H9 (cell line): ENCODE data around the gene WDR77. TPM values are rescaled to one million over a fixed set of nuclear protein-coding genes. Genes with fewer than 3 reads are reported as not detected.

Experiments
- DNase-seq: peaks from one replicate; pipeline ENCODE4 v3.0.0-alpha.2; 2017
- H2AFZ ChIP-seq: one replicate; pipeline ENCODE4 v1.6.1; 2013; ENCODE audit warnings: mild to moderate bottlenecking, low read length, control low read depth, moderate library complexity
- H2AK5ac ChIP-seq: 2 replicates; pipeline ENCODE4 v1.6.1; 2013; ENCODE audit warnings: low read length, control low read depth, mixed read lengths; ENCODE audit not compliant: insufficient read length
- H2BK120ac ChIP-seq: one replicate; pipeline ENCODE4 v1.6.1; 2013; ENCODE audit warnings: low read depth, mild to moderate bottlenecking, low read length, control low read depth, inconsistent platforms; ENCODE audit not compliant: poor library complexity, severe bottlenecking
- H2BK12ac ChIP-seq: 2 replicates; pipeline ENCODE4 v1.6.1; 2013; ENCODE audit warnings: low read length, control low read depth, mixed read lengths, low read depth; ENCODE audit not compliant: insufficient read length
- H2BK15ac ChIP-seq: 2 replicates; pipeline ENCODE4 v1.6.1; 2013; ENCODE audit warnings: low read depth, low read length, control low read depth
- H2BK20ac ChIP-seq: one replicate; pipeline ENCODE4 v1.6.1; 2013; ENCODE audit warnings: low read depth, mild to moderate bottlenecking, low read length, control low read depth, inconsistent platforms; ENCODE audit not compliant: poor library complexity, severe bottlenecking
- H2BK5ac ChIP-seq: 2 replicates; pipeline ENCODE4 v1.6.1; 2013; ENCODE audit warnings: low read length, control low read depth, mixed read lengths; ENCODE audit not compliant: insufficient read length
- H3K14ac ChIP-seq: 2 replicates; pipeline ENCODE4 v1.6.1; 2013; ENCODE audit warnings: low read length, control low read depth; ENCODE audit not compliant: insufficient read depth
- H3K18ac ChIP-seq: 2 replicates; pipeline ENCODE4 v1.6.1; 2013; ENCODE audit warnings: low read depth, mild to moderate bottlenecking, mixed read lengths, low read length, control low read depth; ENCODE audit not compliant: insufficient read length
- H3K23ac ChIP-seq: 2 replicates; pipeline ENCODE4 v1.6.1; 2013; ENCODE audit warnings: low read length, control low read depth, mixed read lengths, low read depth; ENCODE audit not compliant: insufficient read length
- H3K23me2 ChIP-seq: 2 replicates; pipeline ENCODE4 v1.6.1; 2013; ENCODE audit warnings: low read depth, mild to moderate bottlenecking, mixed read lengths, low read length, control low read depth; ENCODE audit not compliant: insufficient read length, poor library complexity, severe bottlenecking
- H3K27ac ChIP-seq: 2 replicates; pipeline ENCODE4 v1.5.1; 2013; ENCODE audit warnings: low read length, control low read depth, mixed read lengths, low read depth; ENCODE audit not compliant: insufficient read length
- H3K27me3 ChIP-seq: 2 replicates; pipeline ENCODE4 v1.6.1; 2013; ENCODE audit warnings: low read length, control low read depth, inconsistent platforms; ENCODE audit not compliant: insufficient read depth
- H3K4ac ChIP-seq: 2 replicates; pipeline ENCODE4 v1.6.1; 2013; ENCODE audit warnings: low read depth, mild to moderate bottlenecking, control low read depth, inconsistent platforms, low read length, moderate library complexity
- H3K4me1 ChIP-seq: 2 replicates; pipeline ENCODE4 v1.6.1; 2013; ENCODE audit warnings: low read length, control low read depth, inconsistent platforms; ENCODE audit not compliant: insufficient read depth
- H3K4me2 ChIP-seq: 2 replicates; pipeline ENCODE4 v1.6.1; 2013; ENCODE audit warnings: low read length, control low read depth, mixed read lengths; ENCODE audit not compliant: insufficient read length, insufficient read depth
- H3K56ac ChIP-seq: 2 replicates; pipeline ENCODE4 v1.6.1; 2013; ENCODE audit warnings: low read depth, mild to moderate bottlenecking, mixed read lengths, low read length, control low read depth; ENCODE audit not compliant: insufficient read length
- H3K79me1 ChIP-seq: 2 replicates; pipeline ENCODE4 v1.6.1; 2013; ENCODE audit warnings: low read depth, mild to moderate bottlenecking, moderate library complexity, low read length, control low read depth, inconsistent platforms; ENCODE audit not compliant: insufficient read depth, poor library complexity, severe bottlenecking
- H3K79me2 ChIP-seq: 2 replicates; pipeline ENCODE4 v1.6.1; 2013; ENCODE audit warnings: low read length, control low read depth, inconsistent platforms; ENCODE audit not compliant: insufficient read depth
- H3K9ac ChIP-seq: 2 replicates; pipeline ENCODE4 v1.6.1; 2013; ENCODE audit warnings: low read length, control low read depth, mixed read lengths; ENCODE audit not compliant: insufficient read length; ENCODE audit errors: extremely low read depth
- H3K9me3 ChIP-seq: one replicate; pipeline ENCODE4 v1.6.1; 2013; ENCODE audit warnings: low read depth, low read length, inconsistent platforms; ENCODE audit not compliant: control insufficient read depth
- H3T11ph ChIP-seq: one replicate; pipeline ENCODE4 v1.6.1; 2013; ENCODE audit warnings: mild to moderate bottlenecking, low read length, control low read depth, inconsistent platforms
- H4K20me1 ChIP-seq: one replicate; pipeline ENCODE4 v1.6.1; 2013; ENCODE audit not compliant: control insufficient read depth, insufficient read length, insufficient read depth
- H4K5ac ChIP-seq: 2 replicates; pipeline ENCODE4 v1.6.1; 2013; ENCODE audit warnings: low read depth, mild to moderate bottlenecking, mixed read lengths, low read length, control low read depth; ENCODE audit not compliant: insufficient read length
- H4K8ac ChIP-seq: replicated peaks from 2 replicates; pipeline ENCODE4 v1.6.1; 2013; ENCODE audit warnings: low read length, control low read depth, mixed read lengths, low read depth; ENCODE audit not compliant: insufficient read length
- H4K91ac ChIP-seq: 2 replicates; pipeline ENCODE4 v1.6.1; 2013; ENCODE audit warnings: low read depth, mild to moderate bottlenecking, moderate library complexity, mixed read lengths, low read length, control low read depth; ENCODE audit not compliant: insufficient read length
- H3K27ac Mint-ChIP-seq, 3 experiments: 2 replicates in 2 of 3; 3 replicates in 1 of 3; pipeline ENCODE4 v1.8.0; 2020 to 2021; ENCODE audit warnings: mixed read lengths in 3 of 3, mild to moderate bottlenecking in 1 of 3, moderate library complexity in 1 of 3
- H3K27me3 Mint-ChIP-seq: 2 replicates; pipeline ENCODE4 v1.8.0; 2021; ENCODE audit warnings: low read depth, mild to moderate bottlenecking, moderate library complexity, mixed read lengths
- H3K36me3 Mint-ChIP-seq, 3 experiments: 2 replicates in 2 of 3; 3 replicates in 1 of 3; pipeline ENCODE4 v1.8.0; 2020 to 2021; ENCODE audit warnings: low read depth in 3 of 3, mixed read lengths in 3 of 3; ENCODE audit not compliant: insufficient read depth in 1 of 3
- H3K4me1 Mint-ChIP-seq, 2 experiments: 2 replicates each; pipeline ENCODE4 v1.8.0; 2020; ENCODE audit warnings: mixed read lengths in 2 of 2
- H3K4me3 Mint-ChIP-seq, 2 experiments: 2 replicates in 1 of 2; 3 replicates in 1 of 2; pipeline ENCODE4 v1.8.0; 2020 to 2021; ENCODE audit warnings: mild to moderate bottlenecking in 2 of 2, mixed read lengths in 2 of 2, moderate library complexity in 1 of 2
- H3K9me3 Mint-ChIP-seq, 2 experiments: 2 replicates in 1 of 2; 3 replicates in 1 of 2; pipeline ENCODE4 v1.8.0; 2020; ENCODE audit warnings: mild to moderate bottlenecking in 2 of 2, mixed read lengths in 2 of 2, moderate library complexity in 1 of 2
- total RNA-seq: library from RNA; stranded (reverse); gene quantifications from 2 replicates; pipeline ENCODE4 v1.2.1, GENCODE V29; 2021
- TF ChIP-seq, protein P1 (sequence below): fragments of 200-600 bp; sonication (generic); conservative IDR thresholded peaks from 3 replicates; pipeline ENCODE4 v1.8.0; 2021; ENCODE audit warnings: antibody characterized with exemption, mild to moderate bottlenecking

WDR77 gene
- total RNA-seq, 1 experiment from 2014 or later: 70.9 TPM

GRCh38 chr1:111469539-111469938, 20.5 kb upstream of the WDR77 start:
- H4K20me1 ChIP-seq: no peaks in the 10 kb centered on the region
- no peaks in the 10 kb centered on the region for H3K4me1 Mint-ChIP-seq
- no peaks in the 10 kb centered on the region for H3K23me2 ChIP-seq
- no peak overlapping the region for H2AK5ac ChIP-seq
- H3K27me3 Mint-ChIP-seq: no peaks in the 10 kb centered on the region
- no peak overlapping the region for H3K27ac ChIP-seq
- H2BK120ac ChIP-seq: no peak overlapping the region
- no peak overlapping the region for H3K56ac ChIP-seq
- H3K79me2 ChIP-seq: no peaks in the 10 kb centered on the region
- no peak overlapping the region for H3T11ph ChIP-seq
- H3K79me1 ChIP-seq: no peaks in the 10 kb centered on the region
- H2AFZ ChIP-seq: no peak overlapping the region
- no peaks in the 10 kb centered on the region for H3K9me3 Mint-ChIP-seq
- H3K4me2 ChIP-seq: no peak overlapping the region
- no peaks in the 10 kb centered on the region; a peak in 1 of 7 replicates for H3K36me3 Mint-ChIP-seq
- no peak overlapping the region for H3K9ac ChIP-seq
- TF ChIP-seq, protein P1, sequence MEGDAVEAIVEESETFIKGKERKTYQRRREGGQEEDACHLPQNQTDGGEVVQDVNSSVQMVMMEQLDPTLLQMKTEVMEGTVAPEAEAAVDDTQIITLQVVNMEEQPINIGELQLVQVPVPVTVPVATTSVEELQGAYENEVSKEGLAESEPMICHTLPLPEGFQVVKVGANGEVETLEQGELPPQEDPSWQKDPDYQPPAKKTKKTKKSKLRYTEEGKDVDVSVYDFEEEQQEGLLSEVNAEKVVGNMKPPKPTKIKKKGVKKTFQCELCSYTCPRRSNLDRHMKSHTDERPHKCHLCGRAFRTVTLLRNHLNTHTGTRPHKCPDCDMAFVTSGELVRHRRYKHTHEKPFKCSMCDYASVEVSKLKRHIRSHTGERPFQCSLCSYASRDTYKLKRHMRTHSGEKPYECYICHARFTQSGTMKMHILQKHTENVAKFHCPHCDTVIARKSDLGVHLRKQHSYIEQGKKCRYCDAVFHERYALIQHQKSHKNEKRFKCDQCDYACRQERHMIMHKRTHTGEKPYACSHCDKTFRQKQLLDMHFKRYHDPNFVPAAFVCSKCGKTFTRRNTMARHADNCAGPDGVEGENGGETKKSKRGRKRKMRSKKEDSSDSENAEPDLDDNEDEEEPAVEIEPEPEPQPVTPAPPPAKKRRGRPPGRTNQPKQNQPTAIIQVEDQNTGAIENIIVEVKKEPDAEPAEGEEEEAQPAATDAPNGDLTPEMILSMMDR: no peak
- no peak overlapping the region for H3K4ac ChIP-seq
- no peak overlapping the region for H3K14ac ChIP-seq
- H2BK20ac ChIP-seq: no peak overlapping the region
- H3K27ac Mint-ChIP-seq: no peak overlapping the region
- H3K27me3 ChIP-seq: no peaks in the 10 kb centered on the region
- no peak overlapping the region for H4K5ac ChIP-seq
- no peaks in the 10 kb centered on the region for H3K9me3 ChIP-seq
- H3K23ac ChIP-seq: no peak overlapping the region
- no peak overlapping the region for H3K4me3 Mint-ChIP-seq
- H2BK5ac ChIP-seq: no peak overlapping the region
- H4K91ac ChIP-seq: no peak overlapping the region
- H2BK15ac ChIP-seq: no peak overlapping the region
- H3K18ac ChIP-seq: no peak overlapping the region
- no peak overlapping the region for H4K8ac ChIP-seq
- H3K4me1 ChIP-seq: no peaks in the 10 kb centered on the region
- no peak for DNase-seq
- H2BK12ac ChIP-seq: no peak overlapping the region
